ENCODE results near the gene CHMP1B. TPM values are rescaled to one million over a fixed set of nuclear protein-coding genes. Genes with fewer than 3 reads are reported as not detected.

Gene CHMP1B
- total RNA-seq, 1 donor from 2014 or later: 44.6 TPM

Other genes starting within 250 kb of the CHMP1B start
- gene SLC35G4, start 241.8 kb upstream of the CHMP1B start, total RNA-seq: not detected
- gene GNAL, start 162.1 kb upstream of the CHMP1B start, total RNA-seq: 3.9 TPM
- gene MPPE1, start 56.9 kb downstream of the CHMP1B start, total RNA-seq: 32.7 TPM
- gene IMPA2, start 130.1 kb downstream of the CHMP1B start, total RNA-seq: 58.2 TPM
- 0.10 TPM for gene ANKRD62, start 242.4 kb downstream of the CHMP1B start, total RNA-seq

Measured in tongue (tissue), 1 donor.